RWPE2 (cell line): ENCODE data around the gene CCDC8.
"Not testable (repeated sequence)": the region's sequence is repeated elsewhere in the genome, so short reads cannot be mapped to it uniquely, and the experiment has no call there.

Experiments
- ATAC-seq: fragments of 200-7000 bp; cut with Tn5 transposase; 3 replicates; pipeline ENCODE4 v1.9.1; 2021; ENCODE audit warnings: low read depth
- DNase-seq: peaks from one replicate; pipeline ENCODE4 v3.0.0-alpha.2; 2020; ENCODE audit warnings: low spot score
- H3K27ac ChIP-seq: fragments of 450-650 bp; 2 replicates; pipeline ENCODE4 v1.5.1; 2017; ENCODE audit warnings: mild to moderate bottlenecking; ENCODE audit not compliant: poor library complexity, severe bottlenecking
- H3K27me3 ChIP-seq: fragments of 250-450 bp; sonication (Bioruptor Pico); 2 replicates; pipeline ENCODE4 v1.5.1; 2021; ENCODE audit warnings: mild to moderate bottlenecking, moderate library complexity; ENCODE audit not compliant: insufficient read depth, poor library complexity, severe bottlenecking
- H3K36me3 ChIP-seq: fragments of 250-450 bp; sonication (Bioruptor Pico); 2 replicates; pipeline ENCODE4 v1.5.1; 2020; ENCODE audit warnings: low read depth, mild to moderate bottlenecking, moderate library complexity
- H3K4me1 ChIP-seq: fragments of 250-450 bp; sonication (Bioruptor Pico); 2 replicates; pipeline ENCODE4 v1.5.1; 2021; ENCODE audit warnings: mild to moderate bottlenecking, moderate library complexity; ENCODE audit not compliant: insufficient read depth, poor library complexity, severe bottlenecking
- H3K4me3 ChIP-seq: fragments of 250-450 bp; sonication (Bioruptor Pico); 2 replicates; pipeline ENCODE4 v1.5.1; 2021; ENCODE audit warnings: mild to moderate bottlenecking, moderate library complexity; ENCODE audit not compliant: severe bottlenecking
- H3K9me3 ChIP-seq: fragments of 250-450 bp; sonication (Bioruptor Pico); 2 replicates; pipeline ENCODE4 v1.5.1; 2021; ENCODE audit warnings: mild to moderate bottlenecking, moderate library complexity; ENCODE audit not compliant: severe bottlenecking
- TF ChIP-seq, protein P1 (sequence below): fragments of 450-650 bp; IDR thresholded peaks from one replicate; pipeline ENCODE4 v1.5.1; 2017; ENCODE audit warnings: mild to moderate bottlenecking, moderate library complexity; ENCODE audit not compliant: poor library complexity, severe bottlenecking

CCDC8 gene

DNA sequence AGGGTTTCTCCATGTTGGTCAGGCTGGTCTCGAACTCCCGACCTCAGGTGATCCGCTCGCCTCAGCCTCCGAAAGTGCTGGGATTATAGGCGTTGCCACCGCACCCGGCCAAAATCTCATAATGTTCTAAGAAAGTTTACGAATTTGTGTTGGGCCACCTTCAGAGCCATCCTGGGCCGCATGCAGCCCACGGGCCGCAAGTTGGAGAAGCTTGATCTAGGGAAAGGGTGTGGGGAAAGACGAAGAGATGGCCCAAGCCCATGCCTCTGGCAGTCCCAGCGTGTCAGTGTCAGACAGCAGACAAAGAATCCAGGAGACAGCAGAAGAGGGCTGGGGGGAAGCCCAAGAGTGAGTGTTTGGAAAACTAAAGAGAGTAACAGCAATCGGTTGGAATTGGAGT lies 32.7 kb upstream of the CCDC8 start:
- no peaks in the 10 kb centered on the region for H3K9me3 ChIP-seq
- H3K27ac ChIP-seq, result no peak overlapping the region
- peaks cover 21% of the 10 kb centered on the region for H3K4me1 ChIP-seq
- H3K36me3 ChIP-seq, result no peaks in the 10 kb centered on the region
- TF ChIP-seq, protein P1, sequence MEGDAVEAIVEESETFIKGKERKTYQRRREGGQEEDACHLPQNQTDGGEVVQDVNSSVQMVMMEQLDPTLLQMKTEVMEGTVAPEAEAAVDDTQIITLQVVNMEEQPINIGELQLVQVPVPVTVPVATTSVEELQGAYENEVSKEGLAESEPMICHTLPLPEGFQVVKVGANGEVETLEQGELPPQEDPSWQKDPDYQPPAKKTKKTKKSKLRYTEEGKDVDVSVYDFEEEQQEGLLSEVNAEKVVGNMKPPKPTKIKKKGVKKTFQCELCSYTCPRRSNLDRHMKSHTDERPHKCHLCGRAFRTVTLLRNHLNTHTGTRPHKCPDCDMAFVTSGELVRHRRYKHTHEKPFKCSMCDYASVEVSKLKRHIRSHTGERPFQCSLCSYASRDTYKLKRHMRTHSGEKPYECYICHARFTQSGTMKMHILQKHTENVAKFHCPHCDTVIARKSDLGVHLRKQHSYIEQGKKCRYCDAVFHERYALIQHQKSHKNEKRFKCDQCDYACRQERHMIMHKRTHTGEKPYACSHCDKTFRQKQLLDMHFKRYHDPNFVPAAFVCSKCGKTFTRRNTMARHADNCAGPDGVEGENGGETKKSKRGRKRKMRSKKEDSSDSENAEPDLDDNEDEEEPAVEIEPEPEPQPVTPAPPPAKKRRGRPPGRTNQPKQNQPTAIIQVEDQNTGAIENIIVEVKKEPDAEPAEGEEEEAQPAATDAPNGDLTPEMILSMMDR, result no peak
- no peaks in the 10 kb centered on the region for H3K27me3 ChIP-seq
- DNase-seq, result no peak
- no peak for ATAC-seq
- H3K4me3 ChIP-seq, result no peak overlapping the region

DNA sequence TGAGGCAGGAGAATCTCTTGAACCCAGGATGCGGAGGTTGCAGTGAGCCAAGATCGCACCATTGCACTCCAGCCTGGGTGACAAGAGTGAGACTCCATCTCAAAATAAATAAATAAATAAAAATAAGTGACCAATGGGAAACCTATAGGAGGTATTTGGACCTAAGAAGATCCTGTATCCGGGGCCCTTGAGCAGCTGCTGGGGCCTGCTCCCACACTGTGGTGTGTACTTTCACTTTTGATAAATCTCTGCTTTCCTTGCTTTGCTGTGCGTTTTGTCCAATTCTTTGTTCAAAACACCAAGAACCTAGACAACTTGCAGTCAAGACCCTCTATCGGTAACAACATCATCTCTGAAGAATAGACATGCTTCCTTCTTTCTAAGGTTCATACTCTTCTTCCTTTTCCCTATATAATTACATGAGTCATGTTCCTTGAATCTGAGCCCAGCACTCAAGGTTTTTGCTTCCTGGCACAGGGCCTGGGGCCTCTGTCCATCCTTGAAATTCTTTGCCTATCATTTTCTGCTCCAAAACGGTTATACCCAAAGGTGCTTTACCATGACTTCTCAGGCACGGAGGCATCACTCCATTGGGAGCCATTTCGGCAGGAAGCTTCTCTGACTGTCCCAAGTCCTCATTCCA lies 29.6 kb upstream of the CCDC8 start:
- Histone ChIP-seq H3K4me1 (peaks cover 15% of the 10 kb centered on the region), H3K27me3 (no peaks in the 10 kb centered on the region), H3K27ac (peak overlapping the region; percentile 45), H3K4me3 (no peak overlapping the region), H3K36me3 (no peaks in the 10 kb centered on the region), H3K9me3 (no peaks in the 10 kb centered on the region)
- peak; percentile 86 for ATAC-seq
- TF ChIP-seq, protein P1, result no peak
- DNase-seq, result no peak

- Histone ChIP-seq H3K4me1 (peaks cover 15% of the 10 kb centered on the region), H3K4me3 (no peak overlapping the region), H3K27ac (peak overlapping the region; percentile 45), H3K9me3 (no peaks in the 10 kb centered on the region), H3K36me3 (no peaks in the 10 kb centered on the region), H3K27me3 (no peaks in the 10 kb centered on the region)
- DNase-seq (no peak), ATAC-seq (no peak)
- TF ChIP-seq, protein P1, result no peak
Measured at GRCh38 chr19:46441866-46442265, 28.5 kb upstream of the CCDC8 start.

DNA sequence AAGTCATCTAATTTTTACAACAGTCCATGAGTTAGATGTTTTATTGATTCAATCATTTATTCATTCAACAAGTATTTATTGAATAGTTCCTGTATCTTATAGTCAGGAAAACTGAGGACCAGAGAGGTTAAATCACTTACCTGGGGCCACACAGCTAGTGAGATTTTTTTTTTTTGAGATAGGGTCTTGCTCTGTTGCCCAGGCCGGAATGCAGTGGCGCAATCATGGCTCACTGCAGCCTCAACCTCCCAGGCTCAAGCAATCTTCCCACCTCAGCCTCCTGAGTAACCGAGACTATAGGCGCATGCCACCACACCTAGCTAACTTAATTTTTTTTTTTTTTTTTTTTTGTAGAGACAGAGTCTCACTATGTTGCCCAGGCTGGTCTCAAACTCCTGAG lies 22.3 kb upstream of the CCDC8 start:
- not testable (repeated sequence) for H3K4me1 ChIP-seq, H3K27ac ChIP-seq, DNase-seq, H3K9me3 ChIP-seq, ATAC-seq, H3K4me3 ChIP-seq, H3K36me3 ChIP-seq, H3K27me3 ChIP-seq

DNA sequence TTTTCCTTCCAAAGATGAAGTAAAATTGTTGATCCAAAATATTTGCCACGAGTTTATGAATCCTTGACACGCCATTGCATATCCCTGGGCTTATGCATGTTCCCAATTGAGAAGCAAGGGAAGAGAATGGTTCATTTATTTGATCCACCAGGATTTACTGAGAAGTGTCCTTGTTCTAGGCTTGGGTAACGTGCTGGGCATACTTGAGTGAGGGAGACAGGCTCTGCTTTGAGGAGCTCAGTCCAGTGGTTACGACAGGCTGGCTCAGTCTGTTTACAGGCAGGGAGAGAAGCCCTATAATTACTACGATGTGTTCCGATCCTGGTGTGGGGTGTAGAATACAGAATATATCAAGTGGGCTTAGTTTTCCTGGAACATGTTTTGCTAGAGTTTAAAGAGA lies 21.6 kb upstream of the CCDC8 start:
- no peaks in the 10 kb centered on the region for H3K36me3 ChIP-seq
- H3K9me3 ChIP-seq, result no peaks in the 10 kb centered on the region
- no peaks in the 10 kb centered on the region for H3K27me3 ChIP-seq
- TF ChIP-seq, protein P1, result no peak
- DNase-seq (no peak), ATAC-seq (no peak)
- H3K4me1 ChIP-seq, result no peaks in the 10 kb centered on the region
- no peak overlapping the region for H3K4me3 ChIP-seq
- no peak overlapping the region for H3K27ac ChIP-seq

DNA sequence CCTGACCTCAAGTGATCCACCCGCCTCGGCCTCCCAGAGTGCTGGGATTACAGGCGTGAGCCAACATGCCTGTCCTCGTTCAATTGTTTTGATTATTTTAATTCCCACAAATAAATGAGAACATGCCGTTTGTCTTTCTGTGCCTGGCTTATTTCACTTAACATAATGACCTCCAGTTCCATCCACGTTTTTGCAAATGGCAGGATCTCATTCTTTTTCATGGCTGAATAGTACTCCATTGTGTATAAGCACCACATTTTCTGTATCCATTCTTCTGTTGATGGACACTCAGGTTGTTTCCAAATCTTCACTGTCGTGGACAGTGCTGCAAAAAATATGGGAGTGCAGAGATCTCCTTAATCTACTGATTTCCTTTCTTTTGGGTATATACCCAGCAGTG lies 20.1 kb upstream of the CCDC8 start:
- not testable (repeated sequence) for H3K4me3 ChIP-seq, DNase-seq, H3K27me3 ChIP-seq, H3K9me3 ChIP-seq, ATAC-seq, H3K36me3 ChIP-seq, H3K4me1 ChIP-seq, H3K27ac ChIP-seq
